HG03103 (cell line): ENCODE measurements around the gene SRC.
"Not testable (repeated sequence)": the region's sequence is repeated elsewhere in the genome, so short reads cannot be mapped to it uniquely, and the experiment has no call there.

ENCODE experiments used
- ATAC-seq: cut with Tn5 transposase; IDR thresholded peaks from one replicate; pipeline ENCODE4 v1.9.1; 2021; ENCODE audit warnings: low read depth; ENCODE audit not compliant: unreplicated experiment

Gene SRC

GRCh38 chr20:37335642-37336368, 10.1 kb upstream of the SRC start:
- no peak for ATAC-seq

GRCh38 chr20:37336369-37337207, 9.4 kb upstream of the SRC start:
- ATAC-seq, result peak; percentile 58

- ATAC-seq, result no peak
Observed at GRCh38 chr20:37337208-37337991, 8.5 kb upstream of the SRC start.

- not testable (repeated sequence) for ATAC-seq
Observed at GRCh38 chr20:37338380-37338779, 7.6 kb upstream of the SRC start.

GRCh38 chr20:37339208-37339607, 6.7 kb upstream of the SRC start:
- no peak for ATAC-seq

GRCh38 chr20:37339764-37340109, 6.2 kb upstream of the SRC start:
- ATAC-seq, result not testable (repeated sequence)

- no peak for ATAC-seq
Observed at GRCh38 chr20:37340998-37341397, 4.9 kb upstream of the SRC start.

- ATAC-seq, result no peak
Observed at GRCh38 chr20:37341632-37342031, 4.3 kb upstream of the SRC start.

GRCh38 chr20:37342231-37343177, 3.4 kb upstream of the SRC start:
- no peak for ATAC-seq

GRCh38 chr20:37343212-37343993, 2.5 kb upstream of the SRC start:
- ATAC-seq, result no peak

- ATAC-seq, result no peak
Observed at GRCh38 chr20:37343994-37344355, 2.0 kb upstream of the SRC start.

GRCh38 chr20:37344506-37345338, 1.2 kb upstream of the SRC start:
- ATAC-seq, result no peak

- ATAC-seq, result no peak
Observed at GRCh38 chr20:37346236-37346534, 245 bp downstream of the SRC start.

GRCh38 chr20:37346535-37347346, 801 bp downstream of the SRC start:
- no peak for ATAC-seq

GRCh38 chr20:37347347-37347823, 1.4 kb downstream of the SRC start:
- no peak for ATAC-seq

- no peak for ATAC-seq
Observed at GRCh38 chr20:37347891-37348791, 2.2 kb downstream of the SRC start.
